Tibial nerve (tissue), 4 donors: ENCODE results near the gene PRCP. TPM values are rescaled to one million over a fixed set of nuclear protein-coding genes. Genes with fewer than 3 reads are reported as not detected.

Source experiments
- DNase-seq, 2 donors: peaks; one replicate each; pipeline ENCODE4 v3.0.0-alpha.2; 2019; ENCODE audit warnings: low spot score in 2 of 2
- H3K27ac ChIP-seq, 4 donors: fragments of 200-600 bp; sonication (generic) in 3 of 4; one replicate each; pipeline ENCODE4 v1.5.1; 2017 to 2019; ENCODE audit warnings: mild to moderate bottlenecking in 1 of 4
- H3K27me3 ChIP-seq, 2 donors: fragments of 200-600 bp; sonication (generic) in 1 of 2; one replicate each; pipeline versions ENCODE4 v1.5.1 to v1.6.0; 2017 to 2019
- H3K36me3 ChIP-seq, 3 donors: fragments of 200-600 bp; sonication (generic); one replicate each; pipeline ENCODE4 v1.5.1; 2018 to 2019
- H3K4me1 ChIP-seq, 4 donors: fragments of 200-600 bp; sonication (generic) in 3 of 4; one replicate each; pipeline ENCODE4 v1.5.1; 2017 to 2019
- H3K4me3 ChIP-seq, 4 donors: fragments of 200-600 bp; sonication (generic) in 3 of 4; one replicate each; pipeline ENCODE4 v1.5.1; 2017 to 2019; ENCODE audit warnings: mild to moderate bottlenecking in 1 of 4, moderate library complexity in 1 of 4
- H3K9me3 ChIP-seq, 4 donors: fragments of 200-600 bp; sonication (generic) in 3 of 4; one replicate each; pipeline ENCODE4 v1.5.1; 2017 to 2019
- CTCF ChIP-seq, 5 experiments: fragments of 200-600 bp in 3 of 5; fragments of 450-650 bp in 2 of 5; sonication (generic) in 3 of 5; IDR thresholded peaks; one replicate each; pipeline ENCODE4 v1.5.1; 2016 to 2019; ENCODE audit warnings: antibody characterized with exemption in 5 of 5, mild to moderate bottlenecking in 3 of 5, moderate library complexity in 2 of 5
- EP300 ChIP-seq, 2 donors: sonication (generic); formaldehyde crosslinking; IDR thresholded peaks; one replicate each; pipeline ENCODE4 v1.6.1; 2017; ENCODE audit warnings: antibody characterized with exemption in 2 of 2, mild to moderate bottlenecking in 1 of 2
- POLR2A ChIP-seq, 2 donors: fragments of 450-650 bp; IDR thresholded peaks; one replicate each; pipeline ENCODE4 v1.6.1; 2017; ENCODE audit warnings: antibody characterized with exemption in 2 of 2, mild to moderate bottlenecking in 2 of 2, moderate library complexity in 2 of 2
- WGBS, 2 donors: methylation state at CpG; one replicate each; pipeline ENCODE4 v1.1.5; 2018; 5-methylcytosine and 5-hydroxymethylcytosine counted together
- total RNA-seq, 4 donors: library from RNA; depleted of rRNA; stranded (reverse); fragments of >200 nt; gene quantifications; one replicate each; pipeline ENCODE4 v1.1.0, GENCODE V29; 2016

PRCP gene
- total RNA-seq, 4 donors from 2014 or later, result 39.6 to 58.6 (median 45.8) TPM

- Histone ChIP-seq H3K27me3 (no peaks in the 10 kb centered on the region), H3K9me3 (no peaks in the 10 kb centered on the region), H3K36me3 (no peaks in the 10 kb centered on the region), H3K4me1 (no peaks in the 10 kb centered on the region), H3K27ac (no peak overlapping the region), H3K4me3 (no peak overlapping the region)
- no peak for DNase-seq
- no peak for TF ChIP-seq POLR2A (IDR thresholded peaks at IDR 0.05)
- TF ChIP-seq CTCF (IDR thresholded peaks at IDR 0.05), result no peak
- TF ChIP-seq EP300 (IDR thresholded peaks at IDR 0.05), result no peak
- 92 to 94% methylated on average over 2 of the region's 2 CpGs for WGBS, 2 donors
Measured at GRCh38 chr11:82942376-82942775, 42.1 kb upstream of the PRCP start.

GRCh38 chr11:82939456-82939855, 39.2 kb upstream of the PRCP start:
- WGBS, 2 donors, result 97 to 100% methylated on average over 2 of the region's 2 CpGs

GRCh38 chr11:82937554-82937953, 37.3 kb upstream of the PRCP start:
- Histone ChIP-seq H3K4me3 (no peak overlapping the region), H3K36me3 (no peaks in the 10 kb centered on the region), H3K9me3 (no peaks in the 10 kb centered on the region), H3K27me3 (no peaks in the 10 kb centered on the region), H3K4me1 (no peaks in the 10 kb centered on the region), H3K27ac (no peak overlapping the region)
- no peak for TF ChIP-seq CTCF (IDR thresholded peaks at IDR 0.05)
- no peak for TF ChIP-seq POLR2A (IDR thresholded peaks at IDR 0.05)
- no peak for TF ChIP-seq EP300 (IDR thresholded peaks at IDR 0.05)
- 97 to 98% methylated on average over 2 of the region's 2 CpGs for WGBS, 2 donors
- no peak for DNase-seq

More at GRCh38 chr11:82939456-82939855, 39.2 kb upstream of the PRCP start:
- no peaks in the 10 kb centered on the region for H3K9me3 ChIP-seq
- H3K36me3 ChIP-seq, result no peaks in the 10 kb centered on the region
- TF ChIP-seq EP300 (IDR thresholded peaks at IDR 0.05) (no peak), POLR2A (IDR thresholded peaks at IDR 0.05) (no peak), CTCF (IDR thresholded peaks at IDR 0.05) (no peak)
- DNase-seq, result no peak
- no peaks in the 10 kb centered on the region for H3K27me3 ChIP-seq
- H3K27ac ChIP-seq, result no peak overlapping the region
- H3K4me1 ChIP-seq, result no peaks in the 10 kb centered on the region
- no peak overlapping the region for H3K4me3 ChIP-seq

- DNase-seq, result no peak
- H3K9me3 ChIP-seq, result no peaks in the 10 kb centered on the region
- no peaks in the 10 kb centered on the region for H3K27me3 ChIP-seq
- no peak overlapping the region for H3K4me3 ChIP-seq
- TF ChIP-seq EP300 (IDR thresholded peaks at IDR 0.05) (no peak), CTCF (IDR thresholded peaks at IDR 0.05) (no peak), POLR2A (IDR thresholded peaks at IDR 0.05) (no peak)
- H3K27ac ChIP-seq, result no peak overlapping the region
- no peaks in the 10 kb centered on the region for H3K4me1 ChIP-seq
- no peaks in the 10 kb centered on the region for H3K36me3 ChIP-seq
- 88 to 91% methylated on average over 3 of the region's 3 CpGs for WGBS, 2 donors
Measured at GRCh38 chr11:82936261-82936660, 36.0 kb upstream of the PRCP start.

GRCh38 chr11:82932564-82932963, 32.3 kb upstream of the PRCP start:
- Histone ChIP-seq H3K36me3 (no peaks in the 10 kb centered on the region), H3K27ac (no peak overlapping the region), H3K9me3 (no peaks in the 10 kb centered on the region), H3K4me1 (no peaks in the 10 kb centered on the region), H3K4me3 (no peak overlapping the region), H3K27me3 (no peaks in the 10 kb centered on the region)
- no peak for TF ChIP-seq EP300 (IDR thresholded peaks at IDR 0.05)
- no peak for TF ChIP-seq POLR2A (IDR thresholded peaks at IDR 0.05)
- TF ChIP-seq CTCF (IDR thresholded peaks at IDR 0.05), result no peak
- DNase-seq, result no peak
- WGBS, 2 donors, result 97 to 98% methylated on average over 1 of the region's 1 CpG
